Transverse colon (tissue), 4 donors: ENCODE data around the gene BCL2L1. TPM values are rescaled to one million over a fixed set of nuclear protein-coding genes. Genes with fewer than 3 reads are reported as not detected.
A peak's percentile ranks its signal among the peaks of the same experiment; 100 is the strongest.

Experiments used
- DNase-seq: peaks from one replicate; pipeline ENCODE4 v3.0.0-alpha.2; 2019
- H3K27ac ChIP-seq, 4 donors: fragments of 200-600 bp; sonication (generic); 2 replicates each; pipeline ENCODE4 v1.5.1; 2016 to 2018; ENCODE audit warnings: inconsistent platforms in 4 of 4
- H3K27me3 ChIP-seq: fragments of 200-600 bp; sonication (generic); 2 replicates; pipeline ENCODE4 v1.5.1; 2017; ENCODE audit warnings: inconsistent platforms
- H3K36me3 ChIP-seq, 4 donors: fragments of 200-600 bp; sonication (generic); 2 replicates each; pipeline ENCODE4 v1.5.1; 2017 to 2019; ENCODE audit warnings: inconsistent platforms in 4 of 4
- H3K4me1 ChIP-seq, 4 donors: fragments of 200-600 bp; sonication (generic); 2 replicates each; pipeline ENCODE4 v1.5.1; 2017 to 2020; ENCODE audit warnings: inconsistent platforms in 4 of 4
- H3K4me3 ChIP-seq, 4 donors: fragments of 200-600 bp; sonication (generic); 1 replicate in 1 of 4; 2 replicates in 3 of 4; pipeline versions ENCODE4 v1.5.1 to v1.6.1; 2017 to 2019; ENCODE audit warnings: inconsistent platforms in 4 of 4
- H3K9me3 ChIP-seq, 2 donors: fragments of 200-600 bp; sonication (generic); 2 replicates each; pipeline ENCODE4 v1.5.1; 2017 to 2019; ENCODE audit warnings: inconsistent platforms in 2 of 2
- EP300 ChIP-seq: sonication (generic); formaldehyde crosslinking; IDR thresholded peaks from one replicate; pipeline ENCODE4 v1.6.1; 2017; ENCODE audit warnings: antibody characterized with exemption, low read depth
- POLR2A ChIP-seq: fragments of 450-650 bp; IDR thresholded peaks from one replicate; pipeline ENCODE4 v1.6.1; 2016; ENCODE audit warnings: antibody characterized with exemption, mild to moderate bottlenecking, moderate library complexity
- POLR2AphosphoS5 ChIP-seq, 3 donors: sonication (generic); formaldehyde crosslinking; IDR thresholded peaks; one replicate each; pipeline ENCODE4 v1.6.1; 2016; ENCODE audit warnings: antibody characterized with exemption in 3 of 3
- WGBS, 2 donors: methylation state at CpG; one replicate each; pipeline ENCODE4 v1.1.5; 2018; ENCODE audit warnings: low coverage in 1 of 2; 5-methylcytosine and 5-hydroxymethylcytosine counted together
- in situ Hi-C, 4 donors: fragments of 200-750 bp; cut with MboI; loops; one replicate each; pipeline versions ENCODE4 v1.15.0 to v1.15.1; 2017; ENCODE audit warnings: low sequenced_read_pairs in 3 of 4, low pct_ligation_motif_present in 1 of 4, low pct_unique_long_range_greater_than_20kb in 1 of 4
- intact Hi-C: fragments of 100-400 bp; cut with DNase I; formaldehyde crosslinking; loops from one replicate; pipeline ENCODE4 v1.15.1; 2023; ENCODE audit warnings: low total_unique reads
- total RNA-seq, 4 donors: library from RNA; depleted of rRNA; stranded (reverse); fragments of >200 nt; gene quantifications; one replicate each; pipeline ENCODE4 v1.1.0, GENCODE V29; 2016
- TF ChIP-seq, protein P1 (sequence below), 5 experiments: fragments of 200-600 bp in 3 of 5; fragments of 450-650 bp in 2 of 5; sonication (generic) in 3 of 5; IDR thresholded peaks; 1 replicate in 2 of 5; 2 replicates in 3 of 5; pipeline ENCODE4 v1.5.1; 2016 to 2017; ENCODE audit warnings: antibody characterized with exemption in 5 of 5, inconsistent platforms in 3 of 5, mild to moderate bottlenecking in 2 of 5, moderate library complexity in 1 of 5

The BCL2L1 gene
- total RNA-seq, 4 donors from 2014 or later, result 98.6 to 151 (median 107) TPM

DNA sequence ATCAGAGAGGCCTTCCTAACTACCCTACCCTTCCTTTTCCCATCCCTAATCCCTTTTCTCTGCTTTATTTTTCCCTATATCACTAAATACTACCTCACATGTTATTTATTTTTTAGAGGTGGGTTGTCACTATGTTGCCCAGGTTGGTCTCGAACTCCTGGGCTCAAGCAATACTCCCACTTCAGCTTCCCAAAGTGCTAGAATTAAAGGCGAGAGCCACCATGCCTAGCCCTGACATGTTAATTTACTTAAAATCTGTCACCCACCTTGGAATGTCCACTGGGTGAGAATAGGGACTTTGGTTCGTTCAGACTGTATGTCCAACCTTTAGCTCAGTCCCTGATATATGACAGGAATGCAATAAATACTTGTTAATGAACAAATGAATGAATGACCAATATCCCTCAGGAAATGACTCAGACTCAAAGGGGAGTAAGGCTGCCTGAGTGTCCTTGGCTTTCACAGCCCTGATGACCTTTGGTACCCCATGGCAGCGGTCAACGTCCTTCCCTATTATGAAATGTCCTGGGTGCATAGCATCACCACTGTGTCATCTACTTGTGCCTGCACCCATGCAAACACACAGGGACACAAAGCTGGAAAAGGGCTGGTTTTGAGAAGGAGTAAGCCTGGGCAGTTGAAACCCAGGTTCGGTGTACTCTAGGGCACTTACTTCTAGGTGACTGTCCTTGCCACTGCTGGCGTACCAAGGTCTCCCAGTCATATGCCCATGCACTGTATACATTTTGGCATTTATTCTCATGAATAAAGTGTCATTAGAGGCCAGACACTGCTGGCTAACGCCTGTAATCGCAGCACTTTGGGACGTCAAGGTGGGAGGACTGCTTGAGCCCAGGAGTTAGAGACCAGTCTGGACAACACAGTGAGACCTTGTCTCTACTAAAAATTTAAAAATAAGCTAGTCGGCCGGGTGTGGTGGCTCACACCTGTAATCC lies 26.5 kb downstream of the BCL2L1 start:
- Histone ChIP-seq H3K9me3 (no peaks in the 10 kb centered on the region), H3K4me3 (no peak overlapping the region), H3K4me1 (peaks cover 27 to 67% (median 31%) of the 10 kb centered on the region in 4 donors), H3K27ac (peak overlapping the region in 3 of 4 donors; percentile 5 to 83 (median 79)), H3K27me3 (no peaks in the 10 kb centered on the region), H3K36me3 (no peaks in the 10 kb centered on the region)
- in situ Hi-C loops (no loop called here), intact Hi-C loops (no loop called here)
- 89 to 100% methylated on average over 1 to 12 of the region's 12 CpGs for WGBS, 2 donors
- TF ChIP-seq, protein P1, sequence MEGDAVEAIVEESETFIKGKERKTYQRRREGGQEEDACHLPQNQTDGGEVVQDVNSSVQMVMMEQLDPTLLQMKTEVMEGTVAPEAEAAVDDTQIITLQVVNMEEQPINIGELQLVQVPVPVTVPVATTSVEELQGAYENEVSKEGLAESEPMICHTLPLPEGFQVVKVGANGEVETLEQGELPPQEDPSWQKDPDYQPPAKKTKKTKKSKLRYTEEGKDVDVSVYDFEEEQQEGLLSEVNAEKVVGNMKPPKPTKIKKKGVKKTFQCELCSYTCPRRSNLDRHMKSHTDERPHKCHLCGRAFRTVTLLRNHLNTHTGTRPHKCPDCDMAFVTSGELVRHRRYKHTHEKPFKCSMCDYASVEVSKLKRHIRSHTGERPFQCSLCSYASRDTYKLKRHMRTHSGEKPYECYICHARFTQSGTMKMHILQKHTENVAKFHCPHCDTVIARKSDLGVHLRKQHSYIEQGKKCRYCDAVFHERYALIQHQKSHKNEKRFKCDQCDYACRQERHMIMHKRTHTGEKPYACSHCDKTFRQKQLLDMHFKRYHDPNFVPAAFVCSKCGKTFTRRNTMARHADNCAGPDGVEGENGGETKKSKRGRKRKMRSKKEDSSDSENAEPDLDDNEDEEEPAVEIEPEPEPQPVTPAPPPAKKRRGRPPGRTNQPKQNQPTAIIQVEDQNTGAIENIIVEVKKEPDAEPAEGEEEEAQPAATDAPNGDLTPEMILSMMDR (IDR thresholded peaks at IDR 0.05), result no peak
- TF ChIP-seq EP300, result no peak
- TF ChIP-seq POLR2AphosphoS5 (IDR thresholded peaks at IDR 0.05), result peak in 2 of 3 donors; percentile 54 to 72
- TF ChIP-seq POLR2A, result peak; percentile 24
- DNase-seq, result peak; percentile 55

DNA sequence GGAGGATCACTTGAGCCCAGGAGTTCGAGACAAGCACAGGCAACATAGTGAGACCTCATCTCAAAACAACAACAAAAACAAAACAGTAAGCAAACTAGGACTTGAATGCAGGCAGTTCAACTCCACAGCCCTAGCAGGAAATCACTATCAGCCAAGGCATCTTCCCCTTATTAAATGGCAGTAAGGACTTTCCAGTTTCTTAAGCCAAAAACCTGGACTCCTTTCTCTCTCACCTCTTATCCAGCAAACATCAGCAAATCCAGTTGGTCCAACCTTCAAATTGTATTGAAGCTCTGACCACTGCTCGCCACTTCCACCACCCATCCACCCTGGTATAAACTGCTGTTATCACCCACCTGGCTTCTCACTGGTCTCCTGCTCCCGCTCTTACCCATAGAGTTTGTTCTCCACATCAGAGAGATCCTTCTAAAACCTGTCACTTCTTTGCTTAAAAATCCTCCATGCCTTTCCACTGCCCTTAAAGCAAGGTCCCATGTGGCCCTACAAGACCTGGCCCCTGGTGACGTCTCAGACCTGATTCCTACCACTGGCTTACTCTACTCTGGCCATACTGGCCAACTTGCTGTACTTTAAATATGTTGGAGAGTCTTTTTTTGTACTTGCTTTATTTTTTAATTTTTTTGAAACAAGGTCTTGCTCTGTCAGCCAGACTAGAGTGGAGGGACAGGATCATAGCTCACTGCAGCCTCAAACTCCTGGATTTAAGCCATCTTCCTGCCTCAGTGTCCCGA lies 27.6 kb downstream of the BCL2L1 start:
- 85 to 100% methylated on average over 4 to 5 of the region's 5 CpGs for WGBS, 2 donors
- Histone ChIP-seq H3K36me3 (no peaks in the 10 kb centered on the region), H3K27me3 (no peaks in the 10 kb centered on the region), H3K27ac (peak overlapping the region; percentile 16 to 83 (median 56)), H3K4me3 (no peak overlapping the region), H3K4me1 (peaks cover 20 to 64% (median 31%) of the 10 kb centered on the region in 4 donors), H3K9me3 (no peaks in the 10 kb centered on the region)
- intact Hi-C loops, result no loop called here
- DNase-seq, result no peak
- TF ChIP-seq, protein P1 (IDR thresholded peaks at IDR 0.05), result no peak
- TF ChIP-seq POLR2AphosphoS5 (IDR thresholded peaks at IDR 0.05), result no peak
- TF ChIP-seq EP300, result no peak
- no peak for TF ChIP-seq POLR2A
- in situ Hi-C loops, result no loop called here

GRCh38 chr20:31693987-31694661 lies 28.5 kb downstream of the BCL2L1 start:
- H3K4me1 ChIP-seq, result peaks cover 11 to 55% (median 23%) of the 10 kb centered on the region in 4 donors
- no peaks in the 10 kb centered on the region for H3K9me3 ChIP-seq
- intact Hi-C loops (no loop called here), in situ Hi-C loops (no loop called here)
- no peaks in the 10 kb centered on the region for H3K27me3 ChIP-seq
- 70% methylated on average over 4 of the region's 4 CpGs; no CpG with 5 or more reads in 1 of the 2 donors for WGBS, 2 donors
- DNase-seq, result no peak
- no peak for TF ChIP-seq POLR2A
- H3K36me3 ChIP-seq, result no peaks in the 10 kb centered on the region
- no peak overlapping the region for H3K4me3 ChIP-seq
- peak overlapping the region; percentile 16 to 83 (median 56) for H3K27ac ChIP-seq

DNA sequence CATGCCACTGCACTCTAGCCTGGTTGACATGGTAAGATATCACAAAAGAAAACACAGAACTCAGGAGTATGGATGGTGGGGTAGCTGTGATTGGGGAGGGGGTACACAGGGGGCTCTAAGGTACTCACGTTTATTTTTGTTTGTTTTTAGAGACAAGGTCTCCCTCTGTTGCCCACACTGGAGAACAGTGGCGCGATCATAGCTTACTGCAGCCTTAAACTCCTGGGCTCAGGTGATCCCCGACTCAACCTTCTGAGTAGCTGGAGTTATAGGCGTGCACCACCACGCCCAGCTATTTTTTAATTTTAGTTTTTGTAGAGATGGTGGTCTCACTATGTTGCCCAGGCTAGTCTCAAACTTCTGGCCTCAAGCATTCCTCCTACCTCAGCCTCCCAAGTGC lies 29.3 kb downstream of the BCL2L1 start:
- Histone ChIP-seq H3K9me3 (no peaks in the 10 kb centered on the region), H3K27me3 (no peaks in the 10 kb centered on the region), H3K36me3 (no peaks in the 10 kb centered on the region), H3K4me1 (peaks cover 4 to 47% (median 16%) of the 10 kb centered on the region in 4 donors), H3K27ac (peak overlapping the region; percentile 41 to 83 (median 56)), H3K4me3 (no peak overlapping the region)
- no peak for DNase-seq
- WGBS, 2 donors, result 44 to 83% methylated on average over 1 to 6 of the region's 6 CpGs
- in situ Hi-C loops (no loop called here), intact Hi-C loops (no loop called here)
- TF ChIP-seq EP300 (no peak), POLR2A (no peak), POLR2AphosphoS5 (IDR thresholded peaks at IDR 0.05) (no peak)
- TF ChIP-seq, protein P1 (IDR thresholded peaks at IDR 0.05), result no peak
